Measurements from ENCODE around the gene DIPK1A.
A peak's percentile ranks its signal among the peaks of the same experiment; 100 is the strongest.

DIPK1A gene

GRCh38 chr1:92961131-92961895 lies at the start of gene DIPK1A:
TSS of gene DIPK1A (minus strand) at chr1:92961462. CDS start at chr1:92961429, 33 bp downstream.
- peak; percentile 38 to 59 for DNase-seq (ENCODE audit: low read depth in 2 of 2, low spot score in 1 of 2)

GRCh38 chr1:93007941-93008577 lies 46.8 kb upstream of the DIPK1A start:
- no peak for DNase-seq (ENCODE audit: low read depth in 2 of 2, low spot score in 1 of 2)

DNA sequence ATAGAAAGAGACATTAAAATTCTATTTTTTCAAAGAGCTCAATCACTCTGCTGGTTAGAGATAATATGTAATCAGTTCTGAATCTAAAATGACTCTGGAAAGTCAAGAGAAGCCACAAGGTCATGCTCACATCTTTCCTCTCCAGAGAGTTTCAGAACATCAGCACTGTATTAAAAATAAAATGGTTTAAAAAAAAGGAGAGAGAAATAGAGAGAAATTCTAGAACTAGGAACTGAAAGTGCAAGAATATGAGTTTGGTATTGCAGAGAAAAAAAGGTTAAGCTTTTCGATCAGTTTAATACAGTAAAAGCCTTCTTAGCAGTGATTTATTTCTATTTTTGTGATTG lies 44.0 kb upstream of the DIPK1A start:
- DNase-seq (ENCODE audit: low read depth in 2 of 2, low spot score in 1 of 2), result no peak

GRCh38 chr1:93004566-93005251 lies 43.4 kb upstream of the DIPK1A start:
- DNase-seq (ENCODE audit: low read depth in 2 of 2, low spot score in 1 of 2), result no peak

DNA sequence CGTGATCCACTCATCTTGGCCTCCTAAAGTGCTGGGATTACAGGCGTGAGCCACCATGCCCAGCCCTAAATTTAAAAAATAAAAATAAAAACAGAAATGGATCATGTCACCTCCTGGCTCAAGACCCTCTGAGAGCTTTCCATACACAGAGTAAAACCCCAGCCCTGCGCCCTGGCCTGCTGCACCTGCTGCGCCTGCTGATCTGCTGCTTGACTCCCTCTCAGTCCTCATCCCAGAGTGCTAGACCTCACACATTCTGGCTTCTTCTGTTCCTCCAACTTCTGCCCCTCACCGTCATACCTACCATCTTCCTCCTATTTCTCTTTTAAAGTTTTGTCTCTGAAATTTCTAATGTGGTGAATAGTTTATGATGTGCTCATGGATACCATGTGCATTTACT lies 42.7 kb upstream of the DIPK1A start:
- no peak for DNase-seq (ENCODE audit: low read depth in 2 of 2, low spot score in 1 of 2)

DNA sequence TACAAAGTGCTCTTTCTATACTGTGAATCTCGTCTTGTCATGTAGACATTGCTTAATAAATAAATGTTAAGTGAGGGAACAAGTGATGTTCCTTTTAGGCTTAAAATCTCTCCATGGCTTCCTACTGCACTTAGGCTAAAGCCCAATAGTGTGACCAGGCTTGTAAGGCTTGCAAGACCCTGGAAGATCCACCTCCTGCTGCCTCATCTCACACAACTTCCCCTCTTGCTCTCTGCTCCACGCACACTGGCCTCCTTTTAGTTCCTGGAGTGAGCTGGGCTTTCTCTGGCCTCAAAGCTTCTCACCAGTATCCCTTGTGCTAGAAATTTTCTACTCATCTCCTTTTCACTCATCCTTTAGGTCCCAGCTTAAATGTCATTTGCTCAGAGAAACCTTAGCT lies 41.5 kb upstream of the DIPK1A start:
- no peak for DNase-seq (ENCODE audit: low read depth in 2 of 2, low spot score in 1 of 2)

- no peak for DNase-seq (ENCODE audit: low read depth in 2 of 2, low spot score in 1 of 2)
These were observed 40.6 kb upstream of the DIPK1A start for GRCh38 chr1:93001893-93002292.

DNA sequence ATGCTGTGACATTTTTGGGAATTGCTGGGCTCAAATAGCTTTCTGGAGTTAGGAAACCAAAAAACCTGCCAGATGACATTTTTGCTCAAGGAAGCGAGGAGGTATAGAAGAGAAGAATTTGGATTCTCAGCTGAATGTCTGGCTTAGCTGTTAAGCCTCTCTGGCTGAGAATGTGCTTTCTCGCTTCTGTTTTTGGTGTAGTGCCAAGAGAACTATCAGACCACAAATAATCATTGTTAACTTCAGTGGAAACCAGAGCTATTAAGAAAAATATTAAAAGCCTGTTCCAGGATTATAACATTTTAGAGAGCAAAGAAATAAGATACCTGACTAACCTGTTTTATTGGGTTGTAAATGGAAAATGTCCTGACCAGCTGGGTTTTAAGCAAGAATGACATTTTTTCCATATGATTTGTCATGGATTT lies 39.5 kb upstream of the DIPK1A start:
- DNase-seq (ENCODE audit: low read depth in 2 of 2, low spot score in 1 of 2), result no peak

DNA sequence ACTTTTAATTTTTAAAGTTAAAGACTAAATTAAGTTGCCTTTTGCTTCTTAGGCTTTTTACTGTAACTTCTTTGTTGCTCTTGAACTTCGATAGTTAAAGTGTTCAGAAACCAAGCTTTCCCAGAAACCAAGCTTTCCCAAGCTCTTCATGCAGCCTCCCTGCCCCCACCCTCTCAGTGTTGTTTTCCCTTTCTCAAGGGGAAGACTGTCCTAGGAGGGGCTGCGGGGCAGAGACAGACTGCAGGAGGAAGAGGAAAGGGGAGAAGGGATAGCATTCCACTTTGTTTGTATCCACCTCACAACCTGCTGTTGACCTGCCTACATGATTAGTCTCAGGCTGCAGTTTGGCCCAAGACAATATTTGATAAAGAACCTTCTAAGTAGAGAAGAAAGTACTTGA lies 39.0 kb upstream of the DIPK1A start:
- DNase-seq (ENCODE audit: low read depth in 2 of 2, low spot score in 1 of 2), result no peak

DNA sequence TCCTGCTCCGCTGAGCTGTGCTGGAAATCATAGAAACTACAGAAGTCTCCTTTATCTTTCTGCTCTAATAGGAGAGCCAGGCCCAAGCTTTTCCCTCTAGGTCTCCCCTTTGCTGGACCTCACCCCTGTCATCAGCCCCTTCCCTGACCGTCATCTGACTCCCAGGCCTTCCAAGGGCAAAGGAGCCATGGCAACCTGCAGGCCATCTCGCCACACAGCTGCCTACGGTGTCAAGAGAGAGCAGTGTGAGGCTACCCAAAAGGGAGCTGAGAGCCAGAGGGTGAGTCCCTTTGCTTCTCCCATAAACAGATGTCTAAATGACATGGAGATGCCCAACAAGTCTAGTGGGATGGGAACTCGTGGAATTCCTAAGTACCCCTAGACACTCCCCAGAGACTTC lies 37.6 kb upstream of the DIPK1A start:
- no peak for DNase-seq (ENCODE audit: low read depth in 2 of 2, low spot score in 1 of 2)

- DNase-seq (ENCODE audit: low read depth in 2 of 2, low spot score in 1 of 2), result no peak
These were observed 34.5 kb upstream of the DIPK1A start for GRCh38 chr1:92995441-92996430.

- peak; percentile 33 to 59 for DNase-seq (ENCODE audit: low read depth in 2 of 2, low spot score in 1 of 2)
These were observed 32.9 kb upstream of the DIPK1A start for GRCh38 chr1:92994105-92994712.

GRCh38 chr1:92993581-92993980 lies 32.3 kb upstream of the DIPK1A start:
- no peak for DNase-seq (ENCODE audit: low read depth in 2 of 2, low spot score in 1 of 2)

- DNase-seq (ENCODE audit: low read depth in 2 of 2, low spot score in 1 of 2), result no peak
These were observed 31.6 kb upstream of the DIPK1A start for GRCh38 chr1:92992877-92993276.

GRCh38 chr1:92992054-92992453 lies 30.8 kb upstream of the DIPK1A start:
- no peak for DNase-seq (ENCODE audit: low read depth in 2 of 2, low spot score in 1 of 2)

DNA sequence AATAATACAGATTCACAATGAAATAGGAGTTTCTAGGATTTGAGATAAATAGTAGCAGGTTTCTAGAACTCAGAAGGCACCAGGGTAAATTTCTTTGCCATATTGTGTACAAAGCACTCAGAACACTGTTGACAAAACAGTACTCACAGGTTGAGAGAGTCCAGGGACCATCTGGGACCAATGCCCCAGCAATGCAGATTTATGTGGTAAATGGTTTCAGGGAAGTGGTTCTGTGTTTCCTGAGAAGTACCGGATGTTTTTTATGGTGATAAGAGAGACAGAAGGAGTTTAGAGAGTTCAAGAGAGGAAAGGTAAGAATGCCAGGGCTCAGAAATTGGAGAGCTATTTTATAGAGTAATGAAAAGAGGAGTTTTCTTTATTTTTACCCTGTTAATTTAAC lies 29.6 kb upstream of the DIPK1A start:
- no peak for DNase-seq (ENCODE audit: low read depth in 2 of 2, low spot score in 1 of 2)

DNA sequence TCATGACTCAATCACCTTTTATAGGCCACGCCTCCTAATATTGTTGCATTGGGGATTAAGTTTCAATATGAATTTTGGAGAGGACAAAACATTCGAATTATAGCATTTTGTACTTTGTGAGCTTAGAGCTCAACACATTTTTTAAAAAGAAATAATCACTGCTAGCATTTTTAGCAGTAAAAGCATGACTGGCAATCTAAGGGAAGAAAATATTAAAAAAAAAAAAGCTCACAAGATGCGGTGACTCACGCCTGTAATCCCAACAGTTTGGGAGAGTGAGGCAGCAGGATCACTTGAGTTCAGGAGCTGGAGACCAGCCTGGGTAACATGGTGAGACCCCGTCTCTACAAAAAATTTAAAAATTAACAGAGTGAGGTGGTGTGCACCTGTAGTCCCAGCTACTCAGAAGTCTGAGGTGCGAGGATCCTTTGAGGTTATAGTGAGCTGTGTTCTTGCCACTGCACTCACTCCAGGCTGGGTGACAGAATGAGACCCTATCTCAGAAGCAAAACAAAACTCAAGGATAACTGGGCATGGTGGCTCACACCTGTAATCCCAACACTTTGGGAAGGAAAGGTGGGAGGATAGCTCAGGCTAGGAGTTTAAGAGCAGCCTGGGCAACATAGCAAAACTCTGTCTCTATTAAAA lies 28.8 kb upstream of the DIPK1A start:
- no peak for DNase-seq (ENCODE audit: low read depth in 2 of 2, low spot score in 1 of 2)

GRCh38 chr1:92989253-92989652 lies 28.0 kb upstream of the DIPK1A start:
- DNase-seq (ENCODE audit: low read depth in 2 of 2, low spot score in 1 of 2), result no peak

DNA sequence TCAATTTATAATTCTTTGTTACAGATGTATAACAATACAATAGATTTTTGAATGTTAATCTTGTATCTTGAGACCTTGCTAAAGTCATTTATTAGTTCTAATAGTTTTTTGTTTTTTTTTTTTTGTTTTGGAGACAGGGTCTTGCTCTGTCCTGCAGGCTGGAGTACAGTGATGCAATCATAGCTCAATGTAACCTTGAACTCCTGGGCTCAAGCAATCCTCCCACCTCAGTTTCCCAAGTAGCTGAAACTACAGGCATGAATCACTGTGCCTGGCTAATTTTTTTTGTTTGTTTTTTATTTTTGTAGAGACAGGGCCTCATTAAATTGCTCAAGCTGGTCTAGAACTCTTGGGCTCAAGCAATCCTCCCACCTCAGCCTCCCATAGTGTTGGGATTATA lies 26.2 kb upstream of the DIPK1A start:
- no peak for DNase-seq (ENCODE audit: low read depth in 2 of 2, low spot score in 1 of 2)

DNA sequence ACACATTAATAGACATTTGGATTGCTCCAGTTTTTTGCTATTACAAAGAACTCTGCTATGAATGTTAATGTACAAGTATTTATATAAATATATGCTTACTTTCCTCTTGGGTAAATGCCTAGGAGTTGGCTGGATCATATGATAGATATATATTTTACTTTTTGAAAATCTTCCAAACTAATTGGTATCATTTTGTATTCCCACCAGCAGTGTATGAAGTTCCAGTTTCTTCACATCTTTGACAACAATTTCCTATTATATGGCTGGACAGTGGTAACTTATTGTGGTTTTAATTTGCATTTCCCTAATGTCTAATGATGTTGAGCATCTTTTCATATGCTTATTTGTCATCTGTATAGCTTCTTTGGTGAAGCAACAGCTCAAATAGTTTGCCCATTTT lies 23.8 kb upstream of the DIPK1A start:
- DNase-seq (ENCODE audit: low read depth in 2 of 2, low spot score in 1 of 2), result no peak
